Suppressor macrophage treated with lipopolysaccharide for 4 hours (primary cell): ENCODE data around the gene ARID4B.
"Not testable (repeated sequence)": the region's sequence is repeated elsewhere in the genome, so short reads cannot be mapped to it uniquely, and the experiment has no call there.

Experiments used
- DNase-seq: peaks from one replicate; pipeline ENCODE4 v3.0.0-alpha.2; 2020

ARID4B gene

GRCh38 chr1:235296729-235297128 is 31.2 kb downstream of the ARID4B start:
- DNase-seq = no peak

GRCh38 chr1:235295902-235296350 is 32.1 kb downstream of the ARID4B start:
- DNase-seq = no peak

- DNase-seq = no peak
Observed at GRCh38 chr1:235293322-235293942, 34.5 kb downstream of the ARID4B start.

- DNase-seq = no peak
Observed at GRCh38 chr1:235292790-235293189, 35.2 kb downstream of the ARID4B start.

- peak; percentile 23 for DNase-seq
Observed at GRCh38 chr1:235291599-235292091, 36.3 kb downstream of the ARID4B start.

GRCh38 chr1:235290740-235291502 is 37.1 kb downstream of the ARID4B start:
- no peak for DNase-seq

GRCh38 chr1:235289859-235290739 is 37.9 kb downstream of the ARID4B start:
- DNase-seq = no peak

GRCh38 chr1:235287208-235287882 is 40.6 kb downstream of the ARID4B start:
- no peak for DNase-seq

GRCh38 chr1:235286667-235287066 is 41.3 kb downstream of the ARID4B start:
- no peak for DNase-seq

GRCh38 chr1:235284231-235284769 is 43.7 kb downstream of the ARID4B start:
- DNase-seq = no peak

GRCh38 chr1:235283636-235284035 is 44.3 kb downstream of the ARID4B start:
- DNase-seq = not testable (repeated sequence)

- DNase-seq = no peak
Observed at GRCh38 chr1:235280467-235280866, 47.5 kb downstream of the ARID4B start.

GRCh38 chr1:235279694-235280093 is 48.3 kb downstream of the ARID4B start:
- DNase-seq = no peak

- no peak for DNase-seq
Observed at GRCh38 chr1:235278915-235279292, 49.1 kb downstream of the ARID4B start.

- DNase-seq = no peak
Observed at GRCh38 chr1:235278233-235278914, 49.6 kb downstream of the ARID4B start.

GRCh38 chr1:235277709-235278108 is 50.3 kb downstream of the ARID4B start:
- DNase-seq = no peak

- DNase-seq = no peak
Observed at GRCh38 chr1:235275836-235276235, 52.1 kb downstream of the ARID4B start.

GRCh38 chr1:235275223-235275622 is 52.8 kb downstream of the ARID4B start:
- peak; percentile 31 for DNase-seq

GRCh38 chr1:235272851-235273250 is 55.1 kb downstream of the ARID4B start:
- DNase-seq = no peak

- peak; percentile 51 for DNase-seq
Observed at GRCh38 chr1:235270625-235271024, 57.4 kb downstream of the ARID4B start.

- not testable (repeated sequence) for DNase-seq
Observed at GRCh38 chr1:235269990-235270389, 58.0 kb downstream of the ARID4B start.
